Uterus (tissue), 4 donors: Measurements from ENCODE around the gene TAF6. TPM values are rescaled to one million over a fixed set of nuclear protein-coding genes. Genes with fewer than 3 reads are reported as not detected.
"Not testable (repeated sequence)": the region's sequence is repeated elsewhere in the genome, so short reads cannot be mapped to it uniquely, and the experiment has no call there.

Source experiments
- DNase-seq, 2 donors: peaks; one replicate each; pipeline ENCODE4 v3.0.0-alpha.2; 2019 to 2020
- H3K27ac ChIP-seq, 2 donors: fragments of 200-600 bp; sonication (generic); 1 replicate in 1 of 2; 2 replicates in 1 of 2; pipeline ENCODE4 v1.5.1; 2016 to 2018
- H3K27me3 ChIP-seq, 2 donors: fragments of 200-600 bp; sonication (generic); one replicate each; pipeline ENCODE4 v1.5.1; 2018 to 2019; ENCODE audit warnings: control low read depth in 1 of 2
- H3K36me3 ChIP-seq, 2 donors: fragments of 200-600 bp; sonication (generic); one replicate each; pipeline ENCODE4 v1.5.1; 2019; ENCODE audit warnings: control low read depth in 1 of 2
- H3K4me1 ChIP-seq, 2 donors: fragments of 200-600 bp; sonication (generic); one replicate each; pipeline ENCODE4 v1.5.1; 2018 to 2019; ENCODE audit warnings: control low read depth in 1 of 2
- H3K4me3 ChIP-seq, 2 donors: fragments of 200-600 bp; sonication (generic); 1 replicate in 1 of 2; 2 replicates in 1 of 2; pipeline ENCODE4 v1.5.1; 2018 to 2019; ENCODE audit warnings: mild to moderate bottlenecking in 1 of 2
- H3K9me3 ChIP-seq, 2 donors: fragments of 200-600 bp; sonication (generic); one replicate each; pipeline ENCODE4 v1.5.1; 2019; ENCODE audit warnings: control low read depth in 1 of 2
- CTCF ChIP-seq, 4 experiments: fragments of 200-600 bp in 2 of 4; fragments of 450-650 bp in 2 of 4; sonication (generic) in 2 of 4; IDR thresholded peaks; one replicate each; pipeline ENCODE4 v1.5.1; 2016 to 2019; ENCODE audit warnings: antibody characterized with exemption in 4 of 4, mild to moderate bottlenecking in 2 of 4, moderate library complexity in 1 of 4
- POLR2A ChIP-seq, 2 donors: fragments of 450-650 bp; IDR thresholded peaks; one replicate each; pipeline ENCODE4 v1.6.1; 2016; ENCODE audit warnings: antibody characterized with exemption in 2 of 2, mild to moderate bottlenecking in 1 of 2, moderate library complexity in 1 of 2
- intact Hi-C: fragments of 100-400 bp; cut with DNase I; formaldehyde crosslinking; loops from one replicate; pipeline ENCODE4 v1.15.1; 2023; ENCODE audit warnings: low total_unique reads
- total RNA-seq, 4 donors: library from RNA; depleted of rRNA in 3 of 4; stranded (reverse); fragments of >200 nt in 3 of 4; gene quantifications; one replicate each; pipeline versions ENCODE4 v1.1.0 to v1.2.4, GENCODE V29; 2014 to 2023
- donor health status: DM: yes; HTN: yes; CAD: no.

Gene TAF6
- total RNA-seq, 4 donors from 2014 or later = 23.5 to 68.9 (median 67.7) TPM

GRCh38 chr7:100148559-100149328 lies 29.6 kb upstream of the TAF6 start, which contains the start of gene LAMTOR4:
LAMTOR4 (plus strand) TSS chr7:100148918; CDS start chr7:100148973, 55 bp downstream.
- TF ChIP-seq CTCF (IDR thresholded peaks at IDR 0.05) = peak in 2 of 4 experiments; percentile 4 to 9
- peak; percentile 73 to 91 for TF ChIP-seq POLR2A (IDR thresholded peaks at IDR 0.05)
- intact Hi-C loops = no loop called here
- H3K27ac ChIP-seq = peak within 1 kb of the TSS; percentile 90 to 92
- peak; percentile 99 for DNase-seq
- no peaks in the 10 kb centered on the region for H3K27me3 ChIP-seq
- H3K36me3 ChIP-seq = no peaks in the 10 kb centered on the region
- H3K4me1 ChIP-seq = peaks cover 0 to 11% of the 10 kb centered on the region in 2 donors
- no peaks in the 10 kb centered on the region for H3K9me3 ChIP-seq
- peak within 1 kb of the TSS; percentile 71 to 91 for H3K4me3 ChIP-seq

GRCh38 chr7:100148225-100148558 lies 29.0 kb upstream of the TAF6 start:
- intact Hi-C loops = no loop called here
- Histone ChIP-seq H3K4me3 (peak overlapping the region; percentile 30 to 91), H3K27me3 (no peaks in the 10 kb centered on the region), H3K4me1 (peaks cover 0 to 11% of the 10 kb centered on the region in 2 donors), H3K36me3 (no peaks in the 10 kb centered on the region), H3K27ac (peak overlapping the region; percentile 74 to 85), H3K9me3 (no peaks in the 10 kb centered on the region)
- DNase-seq = no peak
- no peak for TF ChIP-seq POLR2A (IDR thresholded peaks at IDR 0.05)
- no peak for TF ChIP-seq CTCF (IDR thresholded peaks at IDR 0.05)

- intact Hi-C loops = no loop called here
- H3K4me1 ChIP-seq = peaks cover 0 to 11% of the 10 kb centered on the region in 2 donors
- no peaks in the 10 kb centered on the region for H3K36me3 ChIP-seq
- H3K27me3 ChIP-seq = no peaks in the 10 kb centered on the region
- TF ChIP-seq CTCF (IDR thresholded peaks at IDR 0.05) = no peak
- TF ChIP-seq POLR2A (IDR thresholded peaks at IDR 0.05) = no peak
- H3K27ac ChIP-seq = no peak overlapping the region
- H3K9me3 ChIP-seq = no peaks in the 10 kb centered on the region
- DNase-seq = no peak
- H3K4me3 ChIP-seq = no peak overlapping the region
Observed at GRCh38 chr7:100147278-100147677, 28.1 kb upstream of the TAF6 start.

GRCh38 chr7:100146350-100146749 lies 27.2 kb upstream of the TAF6 start:
- H3K9me3 ChIP-seq, DNase-seq, H3K4me3 ChIP-seq, H3K27ac ChIP-seq, H3K36me3 ChIP-seq, intact Hi-C loops, H3K27me3 ChIP-seq: not testable (repeated sequence)
- H3K4me1 ChIP-seq = peaks cover 0 to 11% of the 10 kb centered on the region in 2 donors

- no peaks in the 10 kb centered on the region for H3K9me3 ChIP-seq
- DNase-seq = no peak
- no peak overlapping the region for H3K4me3 ChIP-seq
- H3K27me3 ChIP-seq = no peaks in the 10 kb centered on the region
- no peaks in the 10 kb centered on the region for H3K4me1 ChIP-seq
- H3K27ac ChIP-seq = no peak overlapping the region
- H3K36me3 ChIP-seq = no peaks in the 10 kb centered on the region
- intact Hi-C loops = no loop called here
- TF ChIP-seq POLR2A (IDR thresholded peaks at IDR 0.05) = no peak
- TF ChIP-seq CTCF (IDR thresholded peaks at IDR 0.05) = no peak
Observed at GRCh38 chr7:100142461-100142860, 23.3 kb upstream of the TAF6 start.
